Naive B cell (primary cell): ENCODE results near the gene ITGAL. TPM values are rescaled to one million over a fixed set of nuclear protein-coding genes. Genes with fewer than 3 reads are reported as not detected.

Source experiments
- ATAC-seq, 2 donors: fragments of 150-1000 bp; cut with Tn5 transposase; 2 replicates each; pipeline ENCODE4 v1.10.0; 2021; ENCODE audit warnings: low read depth in 2 of 2, mild to moderate bottlenecking in 2 of 2, moderate library complexity in 2 of 2
- DNase-seq: peaks from one replicate; pipeline ENCODE4 v3.0.0; 2022
- H3K27ac Mint-ChIP-seq, 6 donors: one replicate each; pipeline ENCODE4 v1.8.0; 2020 to 2022; ENCODE audit warnings: mild to moderate bottlenecking in 6 of 6, mixed read lengths in 6 of 6, moderate library complexity in 5 of 6, inconsistent platforms in 2 of 6
- H3K27me3 Mint-ChIP-seq, 3 donors: one replicate each; pipeline ENCODE4 v1.8.0; 2021 to 2022; ENCODE audit warnings: mixed read lengths in 3 of 3, mild to moderate bottlenecking in 1 of 3
- H3K36me3 Mint-ChIP-seq, 2 donors: one replicate each; pipeline ENCODE4 v1.8.0; 2020 to 2022; ENCODE audit warnings: mixed read lengths in 2 of 2, inconsistent platforms in 1 of 2, mild to moderate bottlenecking in 1 of 2
- H3K4me1 Mint-ChIP-seq, 3 donors: one replicate each; pipeline ENCODE4 v1.8.0; 2020 to 2022; ENCODE audit warnings: mixed read lengths in 3 of 3, inconsistent platforms in 1 of 3, mild to moderate bottlenecking in 1 of 3, moderate library complexity in 1 of 3
- H3K4me3 Mint-ChIP-seq, 8 donors: one replicate each; pipeline ENCODE4 v1.8.0; 2020 to 2022; ENCODE audit warnings: mild to moderate bottlenecking in 8 of 8, mixed read lengths in 8 of 8, moderate library complexity in 8 of 8, inconsistent platforms in 2 of 8
- H3K9me3 Mint-ChIP-seq, 7 donors: one replicate each; pipeline ENCODE4 v1.8.0; 2020 to 2022; ENCODE audit warnings: mixed read lengths in 7 of 7, mild to moderate bottlenecking in 5 of 7, inconsistent platforms in 2 of 7, moderate library complexity in 1 of 7
- polyA plus RNA-seq, 6 donors: library from polyadenylated mRNA; unstranded; fragments of 300-500 nt; fragmentation: Illumina TruSeq; gene quantifications; one replicate each; pipeline ENCODE4 v1.2.3, GENCODE V29; 2021; ENCODE audit warnings: low read depth in 6 of 6

The ITGAL gene
- polyA plus RNA-seq, 6 donors from 2014 or later: 21.3 to 36.8 (median 25.6) TPM

DNA sequence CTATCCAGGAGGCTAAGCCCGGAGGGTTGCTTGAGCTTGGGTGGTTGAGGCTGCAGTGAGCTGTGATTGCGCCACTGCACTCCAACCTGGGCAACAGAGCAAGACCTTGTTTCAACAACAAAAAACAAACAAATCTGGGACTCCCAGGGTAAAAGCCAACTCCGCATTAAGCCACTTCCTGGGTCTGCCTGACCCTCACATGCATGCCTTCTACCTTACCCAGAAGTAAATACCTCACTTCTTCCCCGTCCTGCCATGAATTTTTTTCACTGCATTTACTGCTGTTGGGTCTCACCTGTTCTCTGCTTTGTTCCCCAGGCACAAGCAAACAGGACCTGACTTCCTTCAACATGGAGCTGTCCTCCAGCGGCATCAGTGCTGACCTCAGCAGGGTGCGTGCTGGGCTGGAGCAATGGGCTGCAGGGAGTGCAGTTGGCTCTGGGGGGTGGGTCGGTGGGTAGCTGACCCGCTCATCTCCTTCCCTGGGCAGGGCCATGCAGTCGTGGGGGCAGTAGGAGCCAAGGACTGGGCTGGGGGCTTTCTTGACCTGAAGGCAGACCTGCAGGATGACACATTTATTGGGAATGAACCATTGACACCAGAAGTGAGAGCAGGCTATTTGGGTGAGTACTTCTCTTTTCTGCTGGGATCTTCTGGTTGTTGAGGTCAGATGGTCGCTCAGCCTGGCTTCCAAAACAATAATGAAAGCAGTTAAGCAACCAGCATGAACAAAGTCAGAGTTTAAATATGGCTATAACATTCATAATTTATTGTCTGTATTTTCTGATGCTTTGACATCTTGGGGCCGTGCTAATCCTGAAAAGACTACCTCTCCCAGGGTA is 16.4 kb downstream of the ITGAL start:
- no peak overlapping the region for H3K4me3 Mint-ChIP-seq
- ATAC-seq: no peak
- peaks cover 0 to 10% (median 6%) of the 10 kb centered on the region in 3 donors for H3K4me1 Mint-ChIP-seq
- H3K36me3 Mint-ChIP-seq: peaks cover 9 to 15% of the 10 kb centered on the region in 2 donors
- DNase-seq: no peak
- H3K27ac Mint-ChIP-seq: peak overlapping the region in 3 of 6 donors; percentile 44 to 45 (median 45)
- H3K27me3 Mint-ChIP-seq: no peaks in the 10 kb centered on the region
- no peaks in the 10 kb centered on the region for H3K9me3 Mint-ChIP-seq

DNA sequence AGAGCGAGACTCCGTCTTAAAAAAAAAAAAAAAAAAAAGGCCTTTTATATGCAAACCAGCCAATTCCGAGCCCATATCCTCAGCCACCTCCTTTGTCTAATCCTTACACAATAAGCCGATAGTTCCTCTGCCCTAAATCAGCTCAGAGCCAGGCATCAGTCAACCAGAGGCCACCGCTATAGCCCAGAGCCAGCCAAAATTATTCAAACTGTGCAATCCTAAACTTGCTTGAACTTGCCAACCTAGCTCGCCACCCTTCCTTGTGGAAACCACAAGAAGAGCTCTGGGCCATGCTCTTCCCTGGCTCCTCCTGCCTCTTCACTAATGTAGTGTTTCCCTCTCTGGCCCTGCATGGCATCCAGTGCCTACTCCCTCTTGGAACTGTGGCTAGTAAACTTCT is 17.7 kb downstream of the ITGAL start:
- ATAC-seq (no peak), DNase-seq (no peak)
- peak overlapping the region in 2 of 6 donors; percentile 86 to 90 for H3K27ac Mint-ChIP-seq
- no peaks in the 10 kb centered on the region for H3K27me3 Mint-ChIP-seq
- H3K4me3 Mint-ChIP-seq: no peak overlapping the region
- peaks cover 0 to 10% (median 6%) of the 10 kb centered on the region in 3 donors for H3K4me1 Mint-ChIP-seq
- no peaks in the 10 kb centered on the region for H3K9me3 Mint-ChIP-seq
- peaks cover 16 to 24% of the 10 kb centered on the region in 2 donors for H3K36me3 Mint-ChIP-seq

- H3K36me3 Mint-ChIP-seq: peaks cover 16 to 22% of the 10 kb centered on the region in 2 donors
- no peaks in the 10 kb centered on the region for H3K9me3 Mint-ChIP-seq
- no peak for ATAC-seq
- no peaks in the 10 kb centered on the region for H3K27me3 Mint-ChIP-seq
- DNase-seq: no peak
- peaks cover 0 to 7% (median 6%) of the 10 kb centered on the region in 3 donors for H3K4me1 Mint-ChIP-seq
- H3K27ac Mint-ChIP-seq: peak overlapping the region in 3 of 6 donors; percentile 50 to 84 (median 65)
- no peak overlapping the region for H3K4me3 Mint-ChIP-seq
These were observed 18.7 kb downstream of the ITGAL start for GRCh38 chr16:30491229-30491628.

DNA sequence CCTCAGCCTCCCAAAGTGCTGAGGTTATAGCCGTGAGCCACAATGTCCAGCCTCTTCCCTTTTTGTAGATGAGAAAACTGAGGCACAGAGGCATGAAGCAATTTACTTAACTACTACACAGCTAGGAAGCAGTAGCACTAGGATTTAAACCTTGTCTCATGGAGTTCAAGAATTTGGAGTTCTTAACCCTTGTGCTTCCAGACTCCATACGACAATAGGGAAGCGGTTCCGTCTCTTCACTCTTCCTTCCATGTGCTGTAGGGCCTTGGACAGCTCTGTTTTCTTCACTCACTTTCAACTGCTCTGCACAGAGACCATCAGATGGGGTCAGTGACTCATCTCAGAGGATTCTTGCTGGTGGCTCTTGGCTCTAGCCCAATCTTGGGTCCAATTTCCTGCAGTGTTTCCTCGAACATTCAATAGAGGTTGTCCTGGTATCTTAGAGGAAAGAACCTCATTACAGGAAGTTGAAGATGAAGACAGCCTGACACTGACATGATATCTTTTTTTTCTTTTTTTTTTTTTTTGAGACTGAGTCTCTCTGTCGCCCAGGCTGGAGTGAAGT is 19.3 kb downstream of the ITGAL start:
- Mint-ChIP-seq H3K27me3 (no peaks in the 10 kb centered on the region), H3K27ac (peak overlapping the region in 3 of 6 donors; percentile 67 to 86 (median 84)), H3K9me3 (no peaks in the 10 kb centered on the region), H3K36me3 (peaks cover 12 to 16% of the 10 kb centered on the region in 2 donors), H3K4me3 (no peak overlapping the region), H3K4me1 (peaks cover 0 to 6% (median 3%) of the 10 kb centered on the region in 3 donors)
- DNase-seq (no peak), ATAC-seq (no peak)

- peak overlapping the region in 2 of 6 donors; percentile 28 to 37 for H3K27ac Mint-ChIP-seq
- no peak overlapping the region for H3K4me3 Mint-ChIP-seq
- peaks cover 12 to 18% of the 10 kb centered on the region in 2 donors for H3K36me3 Mint-ChIP-seq
- no peaks in the 10 kb centered on the region for H3K27me3 Mint-ChIP-seq
- no peak for ATAC-seq
- H3K9me3 Mint-ChIP-seq: no peaks in the 10 kb centered on the region
- peaks cover 0 to 3% (median 0%) of the 10 kb centered on the region in 3 donors for H3K4me1 Mint-ChIP-seq
- DNase-seq: no peak
These were observed 21.5 kb downstream of the ITGAL start for GRCh38 chr16:30493941-30494488.

DNA sequence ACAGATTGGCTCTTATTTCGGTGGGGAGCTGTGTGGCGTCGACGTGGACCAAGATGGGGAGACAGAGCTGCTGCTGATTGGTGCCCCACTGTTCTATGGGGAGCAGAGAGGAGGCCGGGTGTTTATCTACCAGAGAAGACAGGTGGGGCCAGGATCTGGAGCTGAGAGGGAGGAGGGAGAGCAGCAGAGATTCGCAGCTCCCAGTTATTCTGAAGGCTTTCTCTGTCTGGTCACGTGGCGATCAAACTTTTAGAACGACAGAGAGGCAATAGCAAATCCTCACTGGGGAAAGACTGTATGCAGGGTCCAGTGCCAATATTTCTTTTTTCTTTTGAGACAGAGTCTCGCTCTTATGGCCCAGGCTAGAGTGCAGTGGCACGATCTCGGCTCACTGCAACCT is 22.2 kb downstream of the ITGAL start:
- Mint-ChIP-seq H3K4me1 (peaks cover 0 to 3% (median 0%) of the 10 kb centered on the region in 3 donors), H3K9me3 (no peaks in the 10 kb centered on the region), H3K36me3 (peaks cover 12 to 24% of the 10 kb centered on the region in 2 donors), H3K27ac (peak overlapping the region in 1 of 6 donors; percentile 38), H3K4me3 (peak overlapping the region in 1 of 8 donors; percentile 15), H3K27me3 (no peaks in the 10 kb centered on the region)
- DNase-seq: no peak
- no peak for ATAC-seq

- DNase-seq (no peak), ATAC-seq (no peak)
- Mint-ChIP-seq H3K4me1 (no peaks in the 10 kb centered on the region), H3K4me3 (no peak overlapping the region), H3K36me3 (peaks cover 5 to 26% of the 10 kb centered on the region in 2 donors), H3K27ac (peak overlapping the region in 1 of 6 donors; percentile 44), H3K9me3 (no peaks in the 10 kb centered on the region), H3K27me3 (no peaks in the 10 kb centered on the region)
These were observed 26.7 kb downstream of the ITGAL start for GRCh38 chr16:30499284-30499683.

DNA sequence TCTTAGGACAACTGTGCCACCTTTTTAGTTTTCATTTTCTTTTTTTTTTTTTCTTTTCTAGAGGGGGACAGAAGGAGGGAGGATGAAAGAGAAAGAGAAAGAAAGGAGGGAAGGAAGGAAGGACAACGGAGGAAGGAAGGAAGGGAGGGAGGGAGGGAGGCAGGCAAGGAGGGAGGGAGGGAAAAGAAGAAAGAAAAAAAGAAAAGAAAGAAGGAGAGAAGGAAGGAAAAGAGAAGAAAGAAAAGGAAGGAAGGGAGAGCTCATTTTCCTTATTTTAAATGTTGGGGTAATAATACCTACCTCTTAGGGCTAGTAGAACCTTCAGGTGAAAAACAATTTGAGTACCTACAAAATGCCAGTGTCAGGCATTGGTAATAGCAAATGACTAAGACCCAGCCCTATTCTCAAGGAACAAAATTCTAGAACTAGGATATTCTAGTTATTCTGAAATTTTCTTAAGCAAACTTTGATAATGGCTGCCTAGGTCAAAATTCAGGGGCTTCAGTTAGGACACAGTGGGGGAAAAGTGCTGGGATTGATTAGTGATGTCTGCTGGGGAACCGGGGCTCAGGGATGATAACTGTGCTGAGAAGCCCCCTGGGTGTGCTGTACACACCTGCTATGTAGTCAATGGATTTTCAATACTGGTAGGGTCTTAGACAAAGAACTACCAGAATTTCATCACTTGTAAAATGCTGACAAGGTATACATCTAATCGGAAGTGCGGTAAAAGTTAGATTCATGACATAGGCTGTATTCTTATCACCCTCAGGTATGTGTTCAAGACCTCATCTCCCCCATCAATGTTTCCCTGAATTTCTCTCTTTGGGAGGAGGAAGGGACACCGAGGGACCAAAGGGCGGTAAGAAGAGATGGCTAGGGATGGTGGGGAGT is 31.1 kb downstream of the ITGAL start:
- ATAC-seq (no peak), DNase-seq (no peak)
- Mint-ChIP-seq H3K27me3 (no peaks in the 10 kb centered on the region), H3K9me3 (no peaks in the 10 kb centered on the region), H3K36me3 (peaks cover 0 to 20% of the 10 kb centered on the region in 2 donors), H3K27ac (peak overlapping the region in 1 of 6 donors; percentile 66), H3K4me1 (peaks cover 0 to 3% (median 0%) of the 10 kb centered on the region in 3 donors), H3K4me3 (no peak overlapping the region)

GRCh38 chr16:30509081-30509765 is 36.7 kb downstream of the ITGAL start:
- Mint-ChIP-seq H3K9me3 (no peaks in the 10 kb centered on the region), H3K27ac (peak overlapping the region in 2 of 6 donors; percentile 16 to 90), H3K27me3 (no peaks in the 10 kb centered on the region), H3K4me3 (peak overlapping the region in 1 of 8 donors; percentile 25), H3K4me1 (peaks cover 0 to 3% (median 0%) of the 10 kb centered on the region in 3 donors), H3K36me3 (peaks cover 18 to 34% of the 10 kb centered on the region in 2 donors)
- ATAC-seq (no peak), DNase-seq (no peak)

GRCh38 chr16:30510376-30510938 is 37.9 kb downstream of the ITGAL start:
- H3K27me3 Mint-ChIP-seq: no peaks in the 10 kb centered on the region
- peaks cover 18 to 39% of the 10 kb centered on the region in 2 donors for H3K36me3 Mint-ChIP-seq
- DNase-seq (no peak), ATAC-seq (no peak)
- H3K4me3 Mint-ChIP-seq: no peak overlapping the region
- peaks cover 0 to 2% (median 0%) of the 10 kb centered on the region in 3 donors for H3K4me1 Mint-ChIP-seq
- H3K27ac Mint-ChIP-seq: peak overlapping the region in 1 of 6 donors; percentile 89
- no peaks in the 10 kb centered on the region for H3K9me3 Mint-ChIP-seq

DNA sequence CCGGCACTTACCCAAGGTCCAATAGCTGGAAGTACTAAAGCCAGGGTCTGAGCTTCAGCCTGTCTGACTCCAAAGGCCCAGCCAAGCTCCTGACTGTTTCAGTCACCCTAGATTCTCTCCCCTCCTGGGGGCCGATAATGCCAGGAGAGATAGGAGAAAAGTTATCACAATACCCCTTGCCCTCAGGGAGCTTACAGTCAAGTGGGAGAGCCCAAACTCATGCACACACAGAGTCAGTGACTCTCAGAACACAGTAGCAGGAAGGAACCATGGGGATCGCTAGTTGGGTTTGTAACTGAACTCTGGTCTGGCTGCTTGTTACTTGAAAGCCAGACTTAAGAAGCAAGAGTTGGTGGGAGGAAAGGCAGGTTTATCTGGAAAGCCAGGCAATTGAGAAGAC is 39.0 kb downstream of the ITGAL start:
- no peak overlapping the region for H3K4me3 Mint-ChIP-seq
- H3K4me1 Mint-ChIP-seq: peaks cover 0 to 4% (median 0%) of the 10 kb centered on the region in 3 donors
- no peaks in the 10 kb centered on the region for H3K9me3 Mint-ChIP-seq
- no peaks in the 10 kb centered on the region for H3K27me3 Mint-ChIP-seq
- peaks cover 18 to 42% of the 10 kb centered on the region in 2 donors for H3K36me3 Mint-ChIP-seq
- ATAC-seq (no peak), DNase-seq (no peak)
- peak overlapping the region in 1 of 6 donors; percentile 10 for H3K27ac Mint-ChIP-seq

GRCh38 chr16:30515275-30515674 is 42.7 kb downstream of the ITGAL start:
- H3K27me3 Mint-ChIP-seq: no peaks in the 10 kb centered on the region
- H3K4me3 Mint-ChIP-seq: no peak overlapping the region

More at GRCh38 chr16:30515275-30515674, 42.7 kb downstream of the ITGAL start:
- Mint-ChIP-seq H3K36me3 (peaks cover 22 to 57% of the 10 kb centered on the region in 2 donors), H3K4me1 (peaks cover 0 to 6% (median 4%) of the 10 kb centered on the region in 3 donors), H3K9me3 (no peaks in the 10 kb centered on the region), H3K27ac (peak overlapping the region in 1 of 6 donors; percentile 17)
- DNase-seq (no peak), ATAC-seq (no peak)
